Activated B cell treated with CpG ODN at 0.5 μM for 24 hours (primary cell): ENCODE measurements around the gene CD83. TPM values are rescaled to one million over a fixed set of nuclear protein-coding genes. Genes with fewer than 3 reads are reported as not detected.
A peak's percentile ranks its signal among the peaks of the same experiment; 100 is the strongest.

Experiments
- ATAC-seq: fragments of 200-7000 bp; cut with Tn5 transposase; one replicate; pipeline ENCODE4 v1.10.0; 2021; ENCODE audit warnings: low read depth, mild to moderate bottlenecking, moderate library complexity
- CTCF ChIA-PET: fragments of 350-600 bp; sonication (Branson Sonifier 250); formaldehyde crosslinking; loops from one replicate; lab custom pipeline; 2021; ENCODE audit warnings: antibody characterized with exemption; lab: Charles Lee
- POLR2A ChIA-PET: fragments of 350-600 bp; sonication (Branson Sonifier 250); formaldehyde crosslinking; loops from one replicate; lab custom pipeline; 2021; ENCODE audit warnings: antibody characterized with exemption; lab: Charles Lee
- DNase-seq: peaks from one replicate; pipeline ENCODE4 v3.0.0; 2022
- H3K27ac Mint-ChIP-seq: one replicate; pipeline ENCODE4 v1.8.0; 2020; ENCODE audit warnings: mixed read lengths
- H3K27me3 Mint-ChIP-seq: one replicate; pipeline ENCODE4 v1.8.0; 2021; ENCODE audit warnings: mixed read lengths
- H3K36me3 Mint-ChIP-seq: one replicate; pipeline ENCODE4 v1.8.0; 2021; ENCODE audit warnings: low read depth, mixed read lengths
- H3K4me1 Mint-ChIP-seq: one replicate; pipeline ENCODE4 v1.8.0; 2021; ENCODE audit warnings: mixed read lengths
- H3K4me3 Mint-ChIP-seq: one replicate; pipeline ENCODE4 v1.8.0; 2020; ENCODE audit warnings: mild to moderate bottlenecking, mixed read lengths
- H3K9me3 Mint-ChIP-seq: one replicate; pipeline ENCODE4 v1.8.0; 2020; ENCODE audit warnings: mixed read lengths
- CTCF ChIP-seq: fragments of 200-600 bp; IDR thresholded peaks from one replicate; pipeline ENCODE4 v1.8.0; 2022; ENCODE audit warnings: antibody characterized with exemption, mild to moderate bottlenecking
- intact Hi-C: fragments of 100-400 bp; cut with micrococcal nuclease; formaldehyde crosslinking; loops from one replicate; pipeline ENCODE4 v1.15.1; 2024
- total RNA-seq: library from RNA; stranded (reverse); gene quantifications from 2 replicates; pipeline ENCODE4 v1.2.3, GENCODE V29; 2022

Gene CD83
- total RNA-seq, 1 donor from 2014 or later: 483 TPM

GRCh38 chr6:14088600-14089192, 28.9 kb upstream of the CD83 start:
- no peaks in the 10 kb centered on the region for H3K27me3 Mint-ChIP-seq
- peak overlapping the region; percentile 50 for H3K4me3 Mint-ChIP-seq
- DNase-seq (no peak), ATAC-seq (peak; percentile 11)
- peaks cover 91% of the 10 kb centered on the region for H3K4me1 Mint-ChIP-seq
- H3K36me3 Mint-ChIP-seq: no peaks in the 10 kb centered on the region
- intact Hi-C loops: loop anchor here (1.0 kb wide), 1 partner anchor 13 kb away; no protein-coding TSS in a partner anchor
- CTCF ChIA-PET: interaction anchor here (0.9 to 2.0 kb wide), 5 partner anchors 22 to 55 kb away, joined by 3 to 4 read pairs (median 3); partner anchors contain the start of gene CD83
- H3K27ac Mint-ChIP-seq: peak overlapping the region; percentile 100
- POLR2A ChIA-PET: interaction anchor here (0.7 to 18.3 kb wide), 5 partner anchors 9 to 40 kb away, joined by 3 to 911 read pairs (median 349); partner anchors contain the start of gene CD83
- H3K9me3 Mint-ChIP-seq: no peaks in the 10 kb centered on the region
- TF ChIP-seq CTCF: no peak

GRCh38 chr6:14089224-14089623, 28.3 kb upstream of the CD83 start:
- ChIA-PET CTCF (interaction anchor here (1.4 to 2.0 kb wide), 2 partner anchors 22 to 40 kb away, joined by 3 to 4 read pairs; no protein-coding TSS in a partner anchor), POLR2A (interaction anchor here (0.6 to 18.3 kb wide), 6 partner anchors 10 to 292 kb away, joined by 3 to 911 read pairs (median 176); partner anchors contain the start of gene CD83)
- intact Hi-C loops: no loop called here
- no peaks in the 10 kb centered on the region for H3K9me3 Mint-ChIP-seq
- H3K27ac Mint-ChIP-seq: peak overlapping the region; percentile 100
- no peaks in the 10 kb centered on the region for H3K36me3 Mint-ChIP-seq
- DNase-seq (no peak), ATAC-seq (peak; percentile 14)
- peaks cover 93% of the 10 kb centered on the region for H3K4me1 Mint-ChIP-seq
- H3K4me3 Mint-ChIP-seq: peak overlapping the region; percentile 50
- no peaks in the 10 kb centered on the region for H3K27me3 Mint-ChIP-seq
- no peak for TF ChIP-seq CTCF

GRCh38 chr6:14091339-14091978, 26.1 kb upstream of the CD83 start:
- TF ChIP-seq CTCF: no peak
- no peaks in the 10 kb centered on the region for H3K9me3 Mint-ChIP-seq
- peak overlapping the region; percentile 62 for H3K4me3 Mint-ChIP-seq
- ATAC-seq (no peak), DNase-seq (no peak)
- ChIA-PET POLR2A (interaction anchor here (0.7 to 18.3 kb wide), 6 partner anchors 12 to 1249 kb away, joined by 3 to 911 read pairs (median 200); partner anchors contain the start of gene CD83), CTCF (interaction anchor here (1.0 to 1.9 kb wide), 4 partner anchors 17 to 26 kb away, joined by 4 to 6 read pairs (median 5); partner anchors contain the start of gene CD83)
- H3K27me3 Mint-ChIP-seq: no peaks in the 10 kb centered on the region
- peak overlapping the region; percentile 100 for H3K27ac Mint-ChIP-seq
- intact Hi-C loops: loop anchor here (5.0 to 10.0 kb wide), 2 partner anchors 817 to 1156 kb away; partner anchors contain the start of gene JARID2
- H3K4me1 Mint-ChIP-seq: peaks cover 95% of the 10 kb centered on the region
- H3K36me3 Mint-ChIP-seq: no peaks in the 10 kb centered on the region

GRCh38 chr6:14092316-14092715, 25.3 kb upstream of the CD83 start:
- no peaks in the 10 kb centered on the region for H3K36me3 Mint-ChIP-seq
- POLR2A ChIA-PET: interaction anchor here (0.5 to 18.3 kb wide), 7 partner anchors 9 to 1172 kb away, joined by 3 to 911 read pairs (median 52); partner anchors contain the start of gene CD83
- intact Hi-C loops: loop anchor here (5.0 to 10.0 kb wide), 2 partner anchors 818 to 1155 kb away; partner anchors contain the start of gene JARID2
- peaks cover 95% of the 10 kb centered on the region for H3K4me1 Mint-ChIP-seq
- CTCF ChIA-PET: interaction anchor here (1.0 to 1.9 kb wide), 4 partner anchors 17 to 25 kb away, joined by 4 to 6 read pairs (median 5); partner anchors contain the start of gene CD83
- DNase-seq: no peak
- ATAC-seq: no peak
- no peaks in the 10 kb centered on the region for H3K27me3 Mint-ChIP-seq
- peak overlapping the region; percentile 100 for H3K27ac Mint-ChIP-seq
- H3K4me3 Mint-ChIP-seq: peak overlapping the region; percentile 85
- TF ChIP-seq CTCF: no peak
- no peaks in the 10 kb centered on the region for H3K9me3 Mint-ChIP-seq
